ENCODE measurements around the gene PKD1L1.

DNA sequence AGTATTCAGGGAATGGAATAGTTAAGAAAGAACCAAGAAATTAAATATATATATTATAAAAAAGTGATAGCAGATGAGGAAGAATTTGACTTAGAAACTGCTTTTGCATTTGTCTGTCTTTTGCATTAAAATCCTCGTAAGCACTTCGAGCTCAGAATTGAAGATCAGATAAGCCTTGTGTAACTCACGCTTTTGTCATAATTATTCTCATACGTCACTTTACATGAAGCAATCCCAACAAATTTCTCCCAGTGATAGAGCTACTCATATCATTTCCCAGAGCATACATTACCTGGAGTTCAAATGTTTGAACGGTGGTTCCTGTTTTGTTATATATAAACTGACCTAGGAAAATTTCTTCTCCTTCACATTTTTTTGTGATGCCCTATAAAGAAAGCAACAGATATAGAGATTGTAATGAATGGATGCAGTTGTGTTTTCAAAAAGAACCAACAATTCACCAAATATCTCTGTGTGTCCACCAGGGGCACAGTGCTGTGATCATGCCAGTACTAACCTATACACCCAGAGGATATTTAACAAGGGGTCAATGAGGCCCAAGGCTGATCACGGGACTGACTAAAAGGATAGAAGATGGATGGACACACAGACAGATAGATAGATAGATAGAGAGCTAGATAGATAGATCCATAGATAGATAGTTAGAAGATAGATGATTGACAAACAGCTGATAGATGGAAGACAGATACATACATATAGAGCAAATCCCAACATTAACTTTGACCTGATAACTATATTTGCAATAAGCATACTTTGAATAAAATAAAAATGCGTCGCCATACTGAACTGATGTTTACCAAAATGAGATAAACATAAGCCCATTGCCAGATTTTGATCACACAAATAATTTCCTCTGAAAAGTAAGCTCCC, 40.5 kb upstream of the PKD1L1 start:
- TF ChIP-seq TAF1 (IDR thresholded peaks at IDR 0.05; ENCODE audit: borderline replicate concordance, low read depth, low read length) (no peak), POLR2AphosphoS5 (IDR thresholded peaks at IDR 0.05; ENCODE audit: low read depth, low read length) (no peak)
